ENCODE results near the gene MAN2B2.

Gene MAN2B2

DNA sequence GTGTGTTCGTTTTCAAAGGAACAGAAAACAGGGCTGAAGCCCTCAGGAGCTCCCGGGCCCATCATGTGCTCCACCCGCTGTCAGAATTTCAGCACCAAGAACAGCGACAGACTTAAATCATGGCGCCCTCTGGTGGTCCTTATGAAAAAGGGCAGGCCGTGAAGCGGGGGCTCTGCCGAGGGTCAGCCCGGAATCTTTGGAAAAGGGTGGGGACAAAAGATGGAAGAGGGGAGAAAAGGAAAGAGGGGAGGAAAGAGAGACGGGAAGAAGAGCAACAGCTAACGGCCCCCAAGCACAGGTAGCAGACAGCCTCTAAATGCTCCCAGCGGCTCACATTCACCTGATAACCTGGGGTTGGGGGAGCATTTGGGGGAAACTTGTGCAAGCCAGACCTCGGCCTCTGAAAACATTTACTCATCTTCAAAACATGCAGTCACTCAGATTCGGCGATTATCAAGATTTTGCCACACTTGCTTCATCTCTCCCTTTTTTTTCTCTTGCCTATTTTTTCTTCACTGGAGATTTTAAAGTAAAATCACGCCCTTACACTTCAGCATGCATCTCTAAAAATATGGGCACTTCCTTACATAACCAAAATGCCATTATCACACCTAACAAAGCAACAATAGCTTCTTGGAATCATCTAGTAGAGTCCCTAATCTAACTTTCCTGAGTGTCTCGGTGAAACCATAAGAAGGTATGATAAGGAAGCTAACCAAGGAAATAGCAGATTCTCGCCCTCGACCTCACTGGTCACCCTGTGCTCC, 28.1 kb upstream of the MAN2B2 start:
- peak; percentile 82 for DNase-seq (ENCODE audit: low spot score)

DNA sequence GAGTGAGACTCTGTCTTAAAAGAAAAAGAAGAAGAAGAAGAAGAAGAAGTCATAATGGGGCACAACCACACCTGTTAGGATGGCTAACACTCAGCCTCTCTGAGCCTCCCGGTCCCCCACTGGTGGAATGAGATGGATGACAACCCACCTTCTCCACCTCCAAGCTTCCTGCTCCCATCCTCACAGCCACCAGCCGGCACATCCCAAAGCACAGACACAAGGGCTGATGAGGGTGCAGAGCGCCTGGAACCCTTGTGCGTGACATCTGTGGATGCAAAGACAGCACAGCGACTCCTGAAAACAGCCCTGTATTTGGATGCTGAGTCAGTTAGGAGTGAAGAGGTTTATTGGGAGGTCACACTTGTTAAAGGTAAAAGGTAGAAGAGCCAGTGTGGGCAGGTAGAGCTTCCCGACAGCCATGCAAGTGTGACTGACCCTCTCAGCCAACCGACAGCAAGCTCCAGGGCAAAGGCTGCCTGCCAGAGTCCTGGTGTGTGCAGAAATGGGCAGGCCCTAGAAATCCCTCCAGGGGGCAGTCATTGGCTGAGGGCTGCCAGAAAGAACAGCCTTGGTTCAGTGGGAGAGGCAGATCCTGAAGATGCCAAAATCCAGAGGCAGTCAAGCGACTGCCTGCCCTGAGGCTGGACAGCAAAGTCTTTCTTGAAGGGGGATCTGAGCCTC, 26.6 kb upstream of the MAN2B2 start:
- peak; percentile 80 for DNase-seq (ENCODE audit: low spot score)

DNA sequence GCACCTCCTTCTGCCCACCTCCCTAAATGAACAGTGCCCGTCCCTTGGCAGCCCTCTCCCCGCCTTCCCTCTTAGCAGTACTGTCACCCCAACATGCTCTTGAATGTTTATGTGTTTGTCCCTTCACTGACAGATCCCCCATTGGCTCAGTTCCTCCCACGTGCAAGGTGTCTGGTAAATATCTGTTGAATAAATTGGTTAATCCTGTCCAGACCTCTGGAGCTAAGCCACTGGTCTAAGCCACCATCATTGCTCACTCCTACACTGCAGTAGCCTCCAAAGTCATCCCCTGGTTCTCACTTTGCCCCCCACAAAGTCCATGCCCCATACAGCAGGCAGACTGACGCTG, 26.1 kb upstream of the MAN2B2 start:
- DNase-seq (ENCODE audit: low spot score) = no peak

DNA sequence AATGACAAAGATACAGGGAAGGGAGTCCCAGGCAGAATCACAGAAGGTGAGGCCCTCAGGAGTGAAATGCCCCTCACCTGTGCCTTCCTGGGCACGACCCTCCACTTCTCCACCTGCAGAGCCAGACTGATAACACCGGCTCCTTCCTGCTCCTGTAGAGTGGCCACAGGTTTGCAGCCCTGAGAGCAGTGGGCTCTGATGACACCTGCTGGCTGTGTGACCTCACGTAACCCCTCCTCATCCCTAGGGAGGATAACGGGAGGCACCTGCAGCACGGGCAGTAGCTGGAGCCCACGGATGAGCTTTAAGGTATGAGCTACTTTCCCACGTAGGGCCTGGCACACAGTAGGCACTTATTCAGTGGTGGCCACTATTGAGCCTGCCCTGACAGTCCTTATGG, 25.5 kb upstream of the MAN2B2 start:
- DNase-seq (ENCODE audit: low spot score) = no peak

DNA sequence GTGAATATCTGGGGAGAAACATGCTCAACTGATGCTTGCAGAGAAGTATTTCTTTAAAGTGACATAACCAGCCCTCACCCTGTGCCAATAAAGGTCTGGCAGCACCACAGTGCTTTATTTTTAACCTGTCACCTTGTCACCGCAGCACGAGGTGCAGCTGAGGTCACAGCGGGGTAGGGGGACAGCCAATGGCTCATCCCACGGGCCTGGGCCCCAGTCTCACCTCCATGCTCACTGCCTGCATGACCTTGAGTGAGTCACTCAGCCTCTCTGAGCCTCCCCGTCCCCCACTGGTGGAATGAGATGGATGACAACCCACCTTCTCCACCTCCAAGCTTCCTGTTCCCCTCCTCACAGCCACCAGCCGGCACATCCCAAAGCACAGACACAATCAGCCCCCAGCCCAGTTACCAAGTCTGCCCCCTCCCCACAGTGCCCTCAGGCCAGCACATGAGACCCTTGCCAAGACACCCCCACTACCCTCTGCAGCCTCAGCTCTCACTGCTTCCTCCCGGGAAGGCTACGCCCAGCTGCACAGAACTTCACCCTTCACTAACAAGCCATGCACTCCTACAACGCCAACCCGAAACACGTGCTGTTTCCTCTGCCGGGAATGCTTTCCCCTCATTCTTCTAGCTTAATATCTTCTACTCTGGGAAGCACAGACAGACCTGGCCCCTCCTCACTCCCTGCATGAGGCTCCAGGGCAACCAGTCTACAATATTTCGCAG, 24.9 kb upstream of the MAN2B2 start:
- DNase-seq (ENCODE audit: low spot score) = no peak

DNA sequence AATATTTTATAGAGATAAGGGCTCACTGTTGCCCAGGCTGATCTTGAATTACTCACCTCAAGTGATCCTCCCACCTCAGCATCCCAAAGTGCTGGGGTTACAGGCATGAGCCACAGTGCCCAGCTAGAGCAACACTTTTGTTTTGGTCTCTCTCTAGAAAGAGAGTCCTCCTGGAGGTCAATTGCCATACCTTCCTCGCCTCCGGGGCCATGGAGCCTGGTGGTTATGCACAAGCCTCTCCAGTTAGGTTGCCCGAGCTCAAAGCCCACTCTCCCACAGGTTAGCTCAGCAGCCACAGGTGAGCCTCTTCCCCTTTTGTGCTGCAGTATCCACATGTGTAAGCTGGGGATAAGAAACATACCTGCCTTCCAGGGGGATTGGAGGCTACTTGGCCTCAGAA, 24.2 kb upstream of the MAN2B2 start:
- no peak for DNase-seq (ENCODE audit: low spot score)

DNA sequence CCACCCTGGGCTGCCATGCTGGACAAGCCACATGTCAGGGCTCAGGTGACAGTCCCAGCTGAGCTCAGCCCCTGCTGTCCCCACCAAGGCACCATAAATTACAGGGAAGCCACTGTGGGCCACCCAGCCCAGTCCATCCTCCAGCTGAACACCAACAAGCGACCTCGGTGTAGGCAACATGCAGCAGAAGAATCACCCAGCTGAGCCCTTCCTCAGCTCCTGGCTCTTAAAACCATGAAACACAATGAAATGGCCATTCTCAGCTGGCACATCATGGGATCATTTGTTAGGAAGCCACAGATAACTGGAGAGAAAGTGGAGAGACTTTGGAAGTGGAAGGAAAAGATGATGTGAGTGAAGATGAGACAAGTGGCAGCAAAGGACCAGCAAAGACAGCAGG, 23.3 kb upstream of the MAN2B2 start:
- DNase-seq (ENCODE audit: low spot score) = no peak

DNA sequence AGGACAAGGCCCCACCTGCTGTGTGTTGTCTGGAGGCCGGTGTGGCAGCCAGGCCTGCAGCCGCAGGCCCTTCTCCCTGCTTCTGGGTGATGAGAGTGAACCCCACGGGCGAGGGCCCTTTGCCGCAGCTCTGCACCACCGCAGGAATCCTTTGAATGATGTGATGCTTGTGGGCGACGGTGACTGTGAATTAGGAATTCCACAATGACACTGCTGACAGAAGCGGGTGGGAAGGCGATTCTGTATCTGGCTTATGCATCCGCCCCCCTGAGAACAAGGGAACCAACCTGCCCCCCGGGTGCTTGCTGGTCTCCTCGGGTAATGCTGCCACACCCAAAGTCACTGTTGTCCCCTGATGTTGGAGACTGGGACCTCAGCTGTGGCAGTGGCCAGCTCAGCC, 19.5 kb upstream of the MAN2B2 start:
- no peak for DNase-seq (ENCODE audit: low spot score)

DNA sequence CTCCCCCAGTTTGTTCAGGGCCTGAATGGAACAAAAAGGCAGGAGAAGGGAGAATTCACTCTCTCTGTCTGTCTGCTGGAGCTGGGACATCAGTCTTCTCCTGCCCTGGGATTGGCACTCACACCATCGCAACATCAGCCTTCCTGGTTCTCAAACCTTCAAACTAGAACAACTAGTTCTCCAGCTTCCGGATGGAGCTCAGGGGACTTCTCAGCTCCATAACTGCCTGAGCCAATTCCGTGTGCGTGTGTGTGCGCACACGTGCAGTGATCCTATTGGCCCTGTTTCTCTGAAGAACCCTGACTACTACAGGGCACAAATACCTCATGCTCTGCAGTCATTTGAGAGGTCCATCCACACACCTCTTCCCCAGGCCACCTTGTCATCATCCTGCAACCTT, 18.7 kb upstream of the MAN2B2 start:
- DNase-seq (ENCODE audit: low spot score) = no peak

DNA sequence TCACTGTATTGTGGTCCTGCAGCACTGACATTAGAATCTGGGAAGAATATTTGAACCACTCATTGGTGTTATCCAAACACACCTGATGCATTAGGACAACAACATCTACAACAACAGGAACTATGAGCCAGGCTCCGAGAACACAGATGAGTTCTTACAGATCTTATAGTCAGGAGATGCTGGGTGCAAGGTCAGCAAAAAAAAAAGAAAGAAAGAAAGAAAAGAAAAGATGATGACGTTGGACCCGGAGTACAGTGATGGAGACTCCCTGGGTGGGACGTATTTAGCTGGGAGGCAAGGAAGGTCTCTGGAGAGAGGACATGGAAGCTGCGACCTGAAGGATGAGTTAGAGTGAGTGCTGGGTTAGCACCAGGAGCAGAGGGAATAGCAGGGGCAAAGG, 17.8 kb upstream of the MAN2B2 start:
- no peak for DNase-seq (ENCODE audit: low spot score)

DNA sequence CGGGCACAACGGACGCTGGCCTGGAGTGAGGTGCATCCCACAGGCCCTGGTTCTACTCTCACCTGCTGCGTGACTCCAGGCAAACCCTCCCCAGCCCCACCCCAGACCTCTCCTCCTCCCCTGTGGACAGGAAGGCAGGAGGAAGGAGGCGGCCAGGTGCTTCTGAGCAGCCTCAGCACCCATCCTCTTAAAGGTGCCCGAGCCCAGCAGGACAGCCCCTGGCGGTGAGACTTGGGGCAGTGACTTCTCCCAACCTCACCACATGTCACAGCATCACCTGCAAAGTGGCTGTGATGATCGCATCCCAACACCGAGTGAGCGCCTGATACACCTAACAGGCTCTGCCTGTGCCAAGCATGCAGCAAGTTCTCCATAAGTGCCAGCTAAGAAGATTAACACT, 17.1 kb upstream of the MAN2B2 start:
- no peak for DNase-seq (ENCODE audit: low spot score)

DNA sequence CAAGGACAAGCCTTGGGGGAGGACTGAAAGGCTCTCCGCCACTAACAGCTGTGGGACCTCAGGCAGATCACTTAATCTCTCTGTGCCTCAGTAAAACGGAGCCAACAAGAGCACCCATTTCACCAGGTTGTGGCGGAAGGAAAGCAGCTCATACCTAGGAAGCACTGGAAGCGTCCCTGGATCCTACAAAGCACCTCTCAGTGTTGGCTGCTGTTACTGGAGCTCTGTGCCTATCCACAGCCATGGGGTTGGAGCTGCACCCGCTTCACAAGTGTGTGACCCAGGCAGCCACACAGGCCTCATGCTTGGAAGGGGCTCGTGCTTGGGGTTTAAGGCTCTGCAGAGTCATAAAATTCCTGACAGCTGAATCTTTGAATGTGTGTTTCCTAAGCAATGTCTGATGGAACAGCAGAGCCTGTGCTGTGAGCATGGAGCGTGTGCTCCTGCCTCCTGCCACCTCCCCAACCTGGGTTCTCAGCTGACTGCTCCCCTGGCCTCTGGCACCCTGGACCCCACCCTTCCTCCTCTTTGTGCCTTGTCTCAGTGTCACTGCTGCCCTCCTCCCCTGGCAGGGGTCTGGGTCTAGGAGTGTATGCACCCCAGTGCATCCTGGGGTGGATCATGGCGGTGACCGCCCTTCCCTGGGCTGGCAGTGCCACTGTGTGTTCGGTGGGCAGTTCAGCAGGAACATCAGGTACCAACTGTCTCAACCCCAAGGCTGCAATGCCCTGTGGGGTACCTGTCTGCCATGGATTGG, 14.4 kb upstream of the MAN2B2 start:
- no peak for DNase-seq (ENCODE audit: low spot score)

DNA sequence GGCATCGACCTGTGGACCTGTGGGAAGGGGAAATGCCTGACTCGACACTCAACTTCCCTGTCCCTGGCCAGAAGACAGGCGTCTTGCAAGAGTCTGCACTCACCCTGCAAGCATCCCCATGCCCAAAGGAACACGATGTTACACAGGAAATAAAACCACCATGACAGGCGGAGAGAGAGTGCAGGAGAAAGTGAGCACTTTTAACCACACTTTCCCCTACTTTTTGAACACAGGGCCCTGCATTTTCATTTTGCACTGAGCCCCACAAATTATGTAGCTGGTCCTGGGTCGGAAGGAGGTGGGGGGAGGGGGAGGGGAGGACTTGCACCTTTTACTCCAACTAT, 13.8 kb upstream of the MAN2B2 start:
- no peak for DNase-seq (ENCODE audit: low spot score)

DNA sequence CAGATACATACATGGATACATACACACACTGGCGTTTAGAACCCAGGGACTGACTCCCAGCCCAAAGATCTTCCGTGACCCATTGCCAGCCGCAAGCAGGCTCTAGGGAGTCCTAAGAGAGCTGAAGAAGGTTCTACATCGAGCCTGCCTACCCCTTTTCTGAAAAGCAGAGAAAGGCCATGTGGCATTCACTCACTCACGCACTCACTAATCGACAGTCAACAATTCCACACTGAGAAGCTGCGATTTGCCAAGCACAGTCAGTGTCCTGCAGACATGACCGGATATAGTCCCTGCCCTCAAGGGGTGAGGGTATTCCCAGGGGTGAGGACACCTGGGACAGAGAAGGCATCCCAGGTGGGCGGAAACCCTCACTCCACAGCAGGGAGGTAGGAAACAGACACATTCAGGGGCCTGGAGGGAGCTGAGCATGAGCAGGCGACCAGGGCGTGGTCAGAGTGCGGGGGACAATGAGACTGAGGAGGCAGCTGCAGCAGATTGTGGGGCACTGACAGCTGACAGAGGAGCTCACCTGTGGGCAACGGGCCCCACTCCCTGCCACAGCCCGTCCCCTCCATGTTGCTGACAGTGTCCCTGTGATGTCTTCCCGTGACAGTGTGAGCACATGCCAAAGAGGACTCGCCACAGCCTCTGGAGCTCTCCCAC, 13.2 kb upstream of the MAN2B2 start:
- DNase-seq (ENCODE audit: low spot score) = no peak

DNA sequence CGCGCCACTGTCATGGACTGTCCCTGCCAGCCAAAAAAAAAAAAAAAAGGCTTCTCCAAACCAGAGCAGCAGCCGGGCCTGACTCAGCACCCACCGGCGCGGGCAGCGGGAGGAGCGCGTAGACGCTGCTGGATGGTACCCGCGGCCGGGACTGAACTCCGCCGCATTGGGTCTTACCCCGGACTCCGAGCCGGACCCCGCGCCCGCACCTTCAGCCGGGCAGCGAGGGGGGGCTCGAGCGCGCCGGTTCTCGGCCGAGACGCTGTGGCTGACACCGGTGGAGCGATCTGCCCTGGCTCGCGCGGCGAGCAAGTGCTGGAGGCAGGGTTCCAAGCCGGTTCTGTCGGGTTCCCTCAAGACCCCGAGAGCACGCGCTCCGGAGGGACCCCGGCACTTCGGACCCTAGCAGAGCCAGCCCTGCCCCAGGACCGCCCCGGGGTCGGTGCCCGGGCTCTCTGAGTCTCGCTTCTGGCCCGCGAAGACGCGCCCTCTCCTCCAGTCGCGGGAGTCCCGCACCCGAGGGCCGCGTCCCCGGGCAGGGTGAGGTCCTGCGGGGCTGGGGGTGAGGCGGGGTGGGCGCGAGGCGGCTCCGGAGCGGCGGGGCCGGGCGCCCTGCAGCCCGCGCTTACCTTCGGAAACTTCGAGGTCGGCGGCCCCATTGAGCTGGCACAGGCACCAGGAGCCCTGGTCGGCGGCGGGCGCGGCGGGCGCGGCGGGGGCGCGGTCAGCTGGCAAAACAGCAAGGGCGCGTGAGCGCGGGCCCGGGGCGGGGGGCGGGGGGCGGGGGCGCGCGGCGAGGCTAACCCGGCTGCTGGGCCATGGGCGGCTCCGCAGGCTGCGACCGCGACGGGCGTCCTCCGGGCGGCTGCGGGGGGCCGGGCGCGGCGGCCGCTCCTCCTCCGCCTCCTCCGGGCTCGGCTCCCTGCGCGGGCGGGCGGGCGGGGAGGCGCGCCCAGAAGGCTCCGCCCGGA, 11.8 kb upstream of the MAN2B2 start:
- DNase-seq (ENCODE audit: low spot score) = no peak

DNA sequence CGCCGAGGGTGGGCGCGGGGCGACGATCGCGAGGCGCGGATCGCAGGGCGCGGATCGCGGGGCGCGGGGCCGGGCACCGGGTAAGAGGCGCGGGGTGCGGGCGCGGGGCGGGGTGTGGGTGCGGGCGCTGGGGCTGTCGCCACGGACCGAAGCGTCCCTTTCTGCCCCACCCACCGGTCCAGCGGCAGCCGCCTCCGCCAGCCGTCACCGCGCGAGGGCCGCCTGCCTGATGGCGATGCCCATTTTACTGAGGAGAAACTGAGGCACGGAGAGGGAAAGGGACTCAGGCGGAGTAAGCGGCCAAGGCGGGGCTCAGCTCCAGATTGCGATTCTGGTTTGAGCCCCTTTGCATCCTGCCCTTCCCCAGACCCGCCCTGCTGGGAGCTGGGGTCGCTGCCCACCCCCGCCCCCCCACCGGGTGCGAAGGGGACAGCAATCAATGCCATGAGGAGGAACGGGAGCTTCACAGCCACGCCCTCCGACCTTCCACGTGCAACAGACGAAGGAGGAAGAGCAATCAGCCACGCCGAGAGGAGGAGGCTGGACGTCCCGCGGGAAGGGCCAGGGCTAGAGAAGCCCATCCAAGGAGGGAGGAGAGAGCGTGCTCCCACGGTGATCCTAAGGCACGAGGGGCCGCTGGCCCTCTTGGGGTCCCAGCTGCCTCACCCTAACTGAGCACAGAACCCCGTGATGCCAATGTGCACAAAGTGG, 10.9 kb upstream of the MAN2B2 start:
- DNase-seq (ENCODE audit: low spot score) = no peak

DNA sequence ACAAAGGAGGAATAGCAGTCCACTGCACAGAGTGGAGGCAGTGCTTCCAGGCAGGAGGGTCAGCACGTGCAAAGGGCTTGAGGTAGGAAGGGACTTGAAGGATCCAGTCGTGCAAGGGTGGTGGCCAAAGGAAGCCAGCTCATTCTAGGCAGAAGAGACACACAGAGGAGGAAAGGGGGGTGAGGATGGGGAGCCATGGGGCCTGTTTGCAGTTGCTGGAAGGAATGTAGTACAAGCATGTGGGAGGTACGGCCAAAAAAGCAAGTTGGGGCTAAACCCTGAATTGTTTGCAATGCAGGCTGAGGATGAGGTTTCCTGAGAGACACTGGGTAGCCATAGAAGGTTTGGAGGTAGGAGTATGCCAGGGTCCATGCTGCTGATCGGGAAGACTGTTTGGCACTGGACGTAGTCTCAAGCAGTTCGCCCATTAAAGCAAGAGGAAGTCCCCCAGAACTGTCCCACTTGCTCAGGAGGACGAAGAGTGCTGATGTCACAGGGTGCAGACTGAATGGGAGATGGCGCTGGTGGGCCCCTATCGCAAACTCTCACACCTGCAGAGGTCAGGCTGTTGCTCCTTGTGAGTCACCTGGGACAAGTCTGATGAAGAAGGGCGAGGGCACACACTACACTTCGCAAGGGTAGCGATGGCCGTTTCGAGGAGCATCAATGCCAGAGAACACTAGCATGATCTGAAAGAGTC, 9.1 kb upstream of the MAN2B2 start:
- DNase-seq (ENCODE audit: low spot score) = no peak

DNA sequence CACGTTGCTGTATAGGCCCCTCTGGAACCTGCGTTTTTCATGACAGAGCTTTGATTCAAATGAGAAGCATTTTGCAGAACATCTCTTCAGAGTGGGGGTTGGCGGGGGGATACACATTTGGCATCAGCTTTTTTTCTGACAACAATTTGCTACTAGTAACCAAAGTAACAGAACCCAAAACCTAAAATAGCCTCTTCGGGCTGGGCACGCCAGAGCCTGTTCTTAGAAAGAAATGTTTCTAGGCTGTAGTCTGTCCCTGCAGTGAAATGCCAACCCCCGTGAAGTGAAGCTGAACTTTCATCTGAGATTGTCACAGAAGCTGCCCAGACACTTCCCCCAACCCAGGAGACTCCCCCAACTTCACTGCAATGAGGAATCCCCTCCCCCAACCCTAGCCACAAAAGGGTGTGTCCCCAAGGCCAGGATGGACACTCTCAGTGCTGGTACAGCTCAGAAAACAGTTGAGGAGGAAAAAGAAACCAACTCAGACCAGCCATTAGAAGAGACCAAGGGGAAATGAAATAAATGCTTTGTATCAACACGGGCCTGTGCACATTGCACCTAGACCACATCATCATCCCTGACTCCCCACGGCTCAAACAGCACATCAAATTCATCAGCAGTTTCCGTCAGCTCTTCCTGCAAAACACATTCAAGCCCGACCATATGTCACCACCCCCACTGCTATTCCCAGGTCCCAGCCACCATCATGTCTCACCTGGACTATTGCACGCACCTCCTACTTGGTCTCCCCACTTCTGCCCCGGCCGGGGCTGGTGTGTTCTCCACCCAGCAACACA, 8.4 kb upstream of the MAN2B2 start:
- no peak for DNase-seq (ENCODE audit: low spot score)

DNA sequence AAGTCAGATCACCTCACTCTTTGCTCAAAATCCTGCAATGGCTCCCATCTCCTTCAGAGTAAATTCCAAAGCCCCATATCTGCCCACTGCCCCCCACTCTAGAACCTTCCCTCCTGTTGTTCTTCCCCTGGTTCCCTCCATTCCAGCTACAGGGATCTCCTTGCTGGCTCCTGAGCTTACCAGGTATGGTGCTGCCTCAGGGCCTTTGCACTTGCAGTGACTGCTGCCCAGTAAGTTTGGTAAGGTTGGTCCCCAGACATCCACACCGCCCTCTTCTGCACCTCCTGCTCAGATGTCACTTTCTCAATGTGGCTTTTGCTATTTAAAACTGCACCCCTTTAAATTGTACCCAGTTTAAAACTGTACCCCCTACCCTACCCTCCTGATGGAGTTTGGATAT, 7.8 kb upstream of the MAN2B2 start:
- no peak for DNase-seq (ENCODE audit: low spot score)

Data from cerebellar cortex (tissue), 1 donor.